ENCODE data around the gene ELN. TPM values are rescaled to one million over a fixed set of nuclear protein-coding genes. Genes with fewer than 3 reads are reported as not detected.

The ELN gene
- total and polyA plus RNA-seq, 2 of the 8 experiments (the other 6 are each of a cell fraction or from before 2014, with no cell fraction given), result 5.1 to 5.6 TPM

- TF ChIP-seq CHD7 (IDR thresholded peaks at IDR 0.05; ENCODE audit: insufficient replicate concordance, low read length) (no peak), TEAD4 (IDR thresholded peaks at IDR 0.05; ENCODE audit: low read depth, low read length) (no peak), CEBPB (IDR thresholded peaks at IDR 0.05; ENCODE audit: low read depth, low read length) (no peak), E2F6 (IDR thresholded peaks at IDR 0.05) (peak; percentile 23; the same call in 1 of the 2 replicates), SIN3A (conservative IDR thresholded peaks at IDR 0.05 in 1 of 2, IDR thresholded peaks at IDR 0.05 in 1 of 2; ENCODE audit: low read depth in 1 of 2, low read length in 2 of 2) (peak in 1 of 2 experiments; percentile 39; a peak in 1 of 4 replicates), CTCF (IDR thresholded peaks at IDR 0.05; ENCODE audit: control extremely low read depth in 1 of 3, insufficient read depth in 1 of 3, low read depth in 1 of 3, low read length in 3 of 3) (no peak)
Observed at GRCh38 chr7:74083928-74084721, 56.2 kb downstream of the ELN start (continued).
